HEK293T (cell line): Measurements from ENCODE around the gene ACOT7.
"Not testable (repeated sequence)": the region's sequence is repeated elsewhere in the genome, so short reads cannot be mapped to it uniquely, and the experiment has no call there.

Experiments
- CTCF ChIA-PET: fragments of 350-600 bp; formaldehyde crosslinking; extraction: SDS; loops from one replicate; lab custom pipeline; 2021; ENCODE audit warnings: antibody characterized with exemption, inconsistent platforms; lab: Yijun Ruan, JAX
- POLR2A ChIA-PET: fragments of 350-600 bp; formaldehyde crosslinking; extraction: SDS; loops from one replicate; lab custom pipeline; 2020; ENCODE audit warnings: antibody characterized with exemption, inconsistent platforms; lab: Yijun Ruan, JAX
- DNase-seq: peaks from one replicate; pipeline ENCODE4 v3.0.0; 2012; ENCODE audit warnings: mixed read lengths; ENCODE audit errors: extremely low spot score
- ARNT ChIP-seq: fragments of 450-650 bp; IDR thresholded peaks from 2 replicates; pipeline ENCODE4 v1.6.1; 2017; ENCODE audit warnings: mild to moderate bottlenecking
- BHLHE40 ChIP-seq: fragments of 450-650 bp; IDR thresholded peaks from 2 replicates; pipeline ENCODE4 v1.6.1; 2016; ENCODE audit warnings: mild to moderate bottlenecking, moderate library complexity, borderline replicate concordance
- CTBP1 ChIP-seq: fragments of 450-650 bp; IDR thresholded peaks from 2 replicates; pipeline ENCODE4 v1.6.1; 2016; ENCODE audit warnings: borderline replicate concordance
- ELF4 ChIP-seq: fragments of 450-650 bp; IDR thresholded peaks from 2 replicates; pipeline ENCODE4 v1.6.1; 2017; ENCODE audit warnings: antibody characterized with exemption
- FOXA1 ChIP-seq: fragments of 450-650 bp; IDR thresholded peaks from 2 replicates; pipeline ENCODE4 v1.6.1; 2016; ENCODE audit warnings: mild to moderate bottlenecking
- FOXK2 ChIP-seq: fragments of 450-650 bp; IDR thresholded peaks from 2 replicates; pipeline ENCODE4 v1.6.1; 2016; ENCODE audit warnings: mild to moderate bottlenecking
- FOXM1 ChIP-seq: fragments of 450-650 bp; IDR thresholded peaks from 2 replicates; pipeline ENCODE4 v1.6.1; 2017; ENCODE audit warnings: mild to moderate bottlenecking, borderline replicate concordance
- HDGF ChIP-seq: fragments of 450-650 bp; IDR thresholded peaks from 2 replicates; pipeline ENCODE4 v1.6.1; 2017; ENCODE audit warnings: antibody characterized with exemption, borderline replicate concordance
- L3MBTL2 ChIP-seq: fragments of 450-650 bp; conservative IDR thresholded peaks from 2 replicates; pipeline ENCODE4 v1.6.1; 2016; ENCODE audit warnings: mild to moderate bottlenecking
- LEF1 ChIP-seq: fragments of 450-650 bp; IDR thresholded peaks from 2 replicates; pipeline ENCODE4 v1.6.1; 2017; ENCODE audit warnings: mild to moderate bottlenecking, borderline replicate concordance
- NFRKB ChIP-seq: fragments of 450-650 bp; IDR thresholded peaks from 2 replicates; pipeline ENCODE4 v1.6.1; 2016; ENCODE audit warnings: mild to moderate bottlenecking, moderate library complexity
- SP1 ChIP-seq: fragments of 450-650 bp; IDR thresholded peaks from 2 replicates; pipeline ENCODE4 v1.6.1; 2017
- SUZ12 ChIP-seq: fragments of 450-650 bp; IDR thresholded peaks from 2 replicates; pipeline ENCODE4 v1.6.1; 2016; ENCODE audit warnings: mild to moderate bottlenecking
- TARDBP ChIP-seq: fragments of 450-650 bp; IDR thresholded peaks from 2 replicates; pipeline ENCODE4 v1.6.1; 2016
- ZNF384 ChIP-seq: fragments of 450-650 bp; IDR thresholded peaks from 2 replicates; pipeline ENCODE4 v1.6.1; 2016
- TF ChIP-seq, protein P1 (sequence below): fragments of 450-650 bp; IDR thresholded peaks from 2 replicates; pipeline ENCODE4 v1.6.1; 2016

Gene ACOT7

DNA sequence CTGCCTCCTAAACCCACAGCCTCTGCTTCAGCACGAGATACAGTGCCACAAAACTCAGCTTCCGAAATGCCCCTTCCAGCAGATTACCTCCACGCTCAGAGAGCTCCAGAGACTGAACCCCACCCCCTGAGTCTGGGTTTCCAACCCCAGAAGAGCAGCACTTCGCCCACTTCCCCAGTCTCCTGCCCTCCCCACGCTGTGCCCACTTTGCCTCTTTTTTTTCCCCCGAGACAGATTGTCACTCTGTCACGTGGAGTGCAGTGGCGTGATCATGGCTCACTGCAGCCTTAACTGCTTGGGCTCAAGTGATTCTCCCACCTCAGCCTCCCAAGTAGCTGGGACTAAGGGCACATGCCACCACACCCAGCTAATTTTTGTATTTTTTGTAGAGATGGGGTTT, 167.9 kb downstream of the ACOT7 start:
- no peak for TF ChIP-seq FOXM1
- TF ChIP-seq ARNT = no peak
- TF ChIP-seq BHLHE40 = no peak
- TF ChIP-seq TARDBP = no peak
- no peak for TF ChIP-seq NFRKB
- no peak for TF ChIP-seq L3MBTL2
- TF ChIP-seq SP1 = no peak
- no peak for TF ChIP-seq FOXK2
- TF ChIP-seq SUZ12 = no peak
- TF ChIP-seq CTBP1 = no peak
- TF ChIP-seq ELF4 = no peak
- no peak for TF ChIP-seq HDGF
- no peak for TF ChIP-seq ZNF384
- TF ChIP-seq, protein P1, sequence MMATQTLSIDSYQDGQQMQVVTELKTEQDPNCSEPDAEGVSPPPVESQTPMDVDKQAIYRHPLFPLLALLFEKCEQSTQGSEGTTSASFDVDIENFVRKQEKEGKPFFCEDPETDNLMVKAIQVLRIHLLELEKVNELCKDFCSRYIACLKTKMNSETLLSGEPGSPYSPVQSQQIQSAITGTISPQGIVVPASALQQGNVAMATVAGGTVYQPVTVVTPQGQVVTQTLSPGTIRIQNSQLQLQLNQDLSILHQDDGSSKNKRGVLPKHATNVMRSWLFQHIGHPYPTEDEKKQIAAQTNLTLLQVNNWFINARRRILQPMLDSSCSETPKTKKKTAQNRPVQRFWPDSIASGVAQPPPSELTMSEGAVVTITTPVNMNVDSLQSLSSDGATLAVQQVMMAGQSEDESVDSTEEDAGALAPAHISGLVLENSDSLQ = no peak
- no peak for TF ChIP-seq FOXA1
- TF ChIP-seq LEF1 = no peak
- ChIA-PET POLR2A (interaction anchor here (0.7 to 1.8 kb wide), 6 partner anchors 8 to 21 kb away, joined by 3 to 8 read pairs (median 4); partner anchors contain the start of genes ICMT and RNF207), CTCF (interaction anchor here (1.7 kb wide), 1 partner anchor 21 kb away, joined by 7 read pairs; no protein-coding TSS in a partner anchor)
- no peak for DNase-seq

DNA sequence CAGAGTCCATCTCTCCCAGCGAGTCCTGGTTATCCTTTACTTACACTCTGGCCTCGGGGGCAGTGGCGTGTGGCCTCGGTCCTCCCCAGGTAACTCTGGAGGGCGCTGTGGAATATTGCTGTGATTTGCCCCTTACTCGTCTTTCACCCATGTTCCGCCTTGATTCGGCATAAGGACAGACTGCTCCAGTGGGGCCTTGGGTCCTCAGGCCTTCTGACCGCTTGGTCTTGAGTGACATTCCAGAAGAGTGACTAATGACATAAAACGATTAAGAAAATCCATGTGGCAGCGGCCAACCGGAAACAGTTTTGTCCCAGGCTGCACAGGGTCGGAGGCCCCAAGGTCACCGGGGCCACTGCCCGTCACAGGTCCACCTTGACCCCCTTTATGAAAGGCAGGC, 168.8 kb downstream of the ACOT7 start:
- ChIA-PET POLR2A (interaction anchor here (0.7 to 1.8 kb wide), 4 partner anchors 10 to 19 kb away, joined by 3 to 4 read pairs (median 4); partner anchors contain the start of genes ICMT and RNF207), CTCF (interaction anchor here (0.6 kb wide), 1 partner anchor 20 kb away, joined by 4 read pairs; no protein-coding TSS in a partner anchor)
- TF ChIP-seq LEF1 = no peak
- no peak for DNase-seq

DNA sequence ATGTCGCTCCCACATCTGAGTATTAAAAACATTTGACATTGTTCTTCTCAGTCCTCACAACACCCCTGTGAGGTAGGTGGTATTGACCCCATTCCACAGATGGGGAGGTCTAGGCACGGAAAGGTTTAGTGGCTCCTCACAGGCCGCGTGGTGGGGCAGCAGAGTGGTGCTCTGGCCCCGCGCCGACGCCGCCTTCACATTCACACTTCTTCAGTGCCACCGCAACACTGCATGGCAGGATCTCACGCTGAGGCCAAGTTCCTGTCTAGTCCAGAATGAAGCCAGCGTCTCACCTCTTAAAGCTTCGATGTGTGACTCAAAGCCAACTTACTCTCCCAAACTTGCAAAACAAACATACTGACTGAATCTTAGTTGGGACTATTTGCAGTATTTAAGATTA, 169.9 kb downstream of the ACOT7 start:
- CTCF ChIA-PET = no interaction called here
- no peak for TF ChIP-seq CTBP1
- TF ChIP-seq SUZ12 = no peak
- TF ChIP-seq NFRKB = no peak
- no peak for TF ChIP-seq ARNT
- POLR2A ChIA-PET = interaction anchor here (0.9 to 1.3 kb wide), 4 partner anchors 11 to 19 kb away, joined by 3 to 5 read pairs (median 3); partner anchors contain the start of gene RNF207
- DNase-seq = no peak

DNA sequence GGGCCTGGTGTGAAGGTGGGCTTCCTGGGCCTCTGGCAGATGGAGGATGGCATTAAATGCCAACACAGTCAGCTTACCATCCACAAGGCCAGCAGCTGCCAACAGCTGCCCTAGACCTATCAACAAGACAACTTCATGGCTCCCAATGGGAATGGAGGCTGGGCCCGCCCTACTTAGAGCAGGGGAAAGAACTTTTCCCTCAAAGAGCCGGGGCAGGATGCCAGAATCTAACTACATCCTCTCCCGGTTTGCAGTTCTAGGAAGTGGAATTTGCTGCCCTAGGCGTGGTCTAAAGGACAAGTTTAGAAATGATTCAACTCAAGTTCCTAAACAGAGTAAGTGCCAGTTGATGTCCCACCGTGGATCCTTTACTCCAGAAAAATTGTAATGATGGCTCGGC, 170.9 kb downstream of the ACOT7 start:
- POLR2A ChIA-PET = interaction anchor here (1.1 kb wide), 1 partner anchor 18 kb away, joined by 3 read pairs; no protein-coding TSS in a partner anchor
- CTCF ChIA-PET = interaction anchor here (2.4 kb wide), 1 partner anchor 16 kb away, joined by 7 read pairs; no protein-coding TSS in a partner anchor
- DNase-seq = no peak
- TF ChIP-seq CTBP1 (no peak), LEF1 (no peak), L3MBTL2 (no peak), ELF4 (no peak), FOXK2 (no peak), FOXA1 (no peak), ZNF384 (no peak), NFRKB (no peak), HDGF (no peak)
- TF ChIP-seq, protein P1 = no peak

DNA sequence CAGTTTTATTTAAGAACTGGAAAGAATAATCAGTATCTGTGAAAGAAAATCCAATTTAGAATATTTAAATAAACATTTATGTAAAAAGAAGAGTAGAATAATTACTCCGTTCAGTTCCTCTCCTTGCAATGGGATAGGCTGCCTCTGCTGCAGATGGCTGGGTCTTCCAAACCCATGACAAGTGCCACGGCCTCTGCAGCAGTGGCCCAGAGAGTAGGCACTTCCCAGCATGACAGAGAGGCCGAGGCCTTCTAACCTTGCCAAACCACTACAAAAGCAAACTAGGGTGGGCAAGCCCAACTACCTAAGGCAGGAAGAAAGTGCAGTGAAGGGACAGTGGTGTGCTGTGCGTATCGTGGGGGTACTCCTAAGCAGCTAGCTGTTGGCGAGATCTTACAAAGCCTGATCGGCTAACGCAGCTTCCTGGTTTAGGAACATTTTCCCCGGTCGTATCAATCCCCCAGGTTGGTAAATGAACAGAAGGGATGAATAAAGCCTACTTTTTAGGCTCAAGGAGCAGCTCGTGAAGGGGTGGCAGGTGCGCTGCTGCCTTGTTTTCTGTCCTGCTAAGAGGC, 172.3 kb downstream of the ACOT7 start:
- ChIA-PET CTCF (interaction anchor here (2.4 kb wide), 1 partner anchor 17 kb away, joined by 7 read pairs; no protein-coding TSS in a partner anchor), POLR2A (interaction anchor here (1.0 to 2.0 kb wide), 3 partner anchors 15 to 23 kb away, joined by 3 to 8 read pairs (median 5); no protein-coding TSS in a partner anchor)
- DNase-seq = no peak
- TF ChIP-seq ELF4 (no peak), L3MBTL2 (no peak), HDGF (no peak), FOXK2 (no peak), TARDBP (no peak), NFRKB (no peak), FOXA1 (no peak), SP1 (no peak), ARNT (no peak), FOXM1 (no peak), LEF1 (no peak), SUZ12 (no peak), BHLHE40 (no peak), ZNF384 (no peak), CTBP1 (no peak)
- TF ChIP-seq, protein P1 = no peak

DNA sequence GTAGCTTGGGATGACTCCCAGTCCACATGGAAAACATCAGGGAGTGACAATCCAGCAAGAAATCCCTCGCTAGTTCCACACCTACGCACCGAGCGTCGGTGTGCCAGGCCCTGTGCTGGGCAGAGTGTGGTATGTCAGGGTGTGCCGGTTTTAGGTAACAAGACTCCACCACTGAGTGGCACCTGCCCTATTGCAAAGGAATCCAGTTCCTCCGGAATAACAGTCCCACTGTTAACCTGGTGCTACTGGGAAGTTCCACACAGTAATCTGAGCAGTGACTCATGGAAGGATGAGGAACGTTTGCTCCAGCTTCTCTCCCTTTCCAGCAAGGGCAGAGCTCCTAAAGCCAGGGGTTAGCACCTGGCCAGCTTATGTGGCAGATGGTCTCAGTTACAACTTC, 173.3 kb downstream of the ACOT7 start:
- DNase-seq = no peak
- POLR2A ChIA-PET = interaction anchor here (0.9 to 2.0 kb wide), 2 partner anchors 13 to 15 kb away, joined by 3 to 8 read pairs; no protein-coding TSS in a partner anchor
- TF ChIP-seq SUZ12 (no peak), HDGF (no peak), SP1 (no peak), ZNF384 (no peak), CTBP1 (no peak), FOXA1 (no peak), TARDBP (no peak), LEF1 (no peak), FOXK2 (no peak), NFRKB (no peak), ELF4 (no peak), FOXM1 (no peak), L3MBTL2 (no peak), ARNT (no peak)
- TF ChIP-seq, protein P1 = no peak
- CTCF ChIA-PET = interaction anchor here (2.4 kb wide), 1 partner anchor 18 kb away, joined by 7 read pairs; no protein-coding TSS in a partner anchor

DNA sequence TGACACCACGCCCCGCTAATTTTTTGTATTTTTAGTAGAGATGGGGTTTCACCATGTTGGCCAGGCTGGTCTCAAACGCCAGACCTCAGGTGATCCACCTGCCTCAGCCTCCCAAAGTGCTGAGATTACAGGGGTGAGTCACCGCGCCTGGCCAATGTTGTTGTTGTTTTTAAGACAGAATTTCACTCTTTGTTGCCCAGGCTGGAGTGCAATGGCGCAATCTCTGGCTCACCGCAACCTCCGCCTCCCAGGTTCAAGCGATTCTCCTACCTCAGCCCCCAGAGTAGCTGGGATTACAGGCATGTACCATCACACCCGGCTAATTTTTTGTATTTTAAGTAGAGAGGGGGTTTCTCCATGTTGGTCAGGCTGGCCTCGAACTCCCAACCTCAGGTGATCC, 173.9 kb downstream of the ACOT7 start:
- POLR2A ChIA-PET = interaction anchor here (2.0 kb wide), 1 partner anchor 13 kb away, joined by 8 read pairs; no protein-coding TSS in a partner anchor
- CTCF ChIA-PET = not testable (repeated sequence)

More for the DNA sequence above, 173.9 kb downstream of the ACOT7 start:
- not testable (repeated sequence) for DNase-seq
